ENCODE measurements around the gene SLX9.

DNA sequence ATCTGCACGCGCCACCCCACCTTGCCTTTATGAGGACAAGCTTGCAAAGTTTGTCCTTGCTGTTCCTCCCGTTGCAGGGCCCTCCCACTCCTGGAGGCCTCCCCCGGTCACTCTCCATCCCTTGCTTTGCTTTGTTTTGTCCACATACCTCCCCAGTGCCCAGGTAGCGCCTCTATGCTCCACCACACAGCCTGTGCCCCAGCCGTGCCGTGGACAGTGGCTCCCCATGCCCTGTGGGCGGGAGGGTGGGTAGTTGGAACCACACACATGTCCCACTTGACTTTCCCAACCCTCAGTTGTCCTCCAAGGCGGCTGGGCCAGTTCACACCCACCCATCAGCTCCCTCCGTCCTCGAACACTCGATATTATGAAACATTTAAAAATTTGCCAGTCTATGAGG is 24.6 kb downstream of the SLX9 start:
- no peak for TF ChIP-seq TAF1 (IDR thresholded peaks at IDR 0.05; ENCODE audit: low read depth, low read length)
- no peak for TF ChIP-seq POLR2AphosphoS5 (IDR thresholded peaks at IDR 0.05; ENCODE audit: low read depth, low read length)
- no peak for TF ChIP-seq POLR2A (IDR thresholded peaks at IDR 0.05; ENCODE audit: low read depth, low read length)
- TF ChIP-seq SPI1 (IDR thresholded peaks at IDR 0.05; ENCODE audit: low read depth, low read length), result no peak
- no peak for TF ChIP-seq POU2F2 (IDR thresholded peaks at IDR 0.05; ENCODE audit: low read depth, low read length)
